ENCODE results near the gene TMPRSS6.
A peak's percentile ranks its signal among the peaks of the same experiment; 100 is the strongest.

- TF ChIP-seq, protein P1, sequence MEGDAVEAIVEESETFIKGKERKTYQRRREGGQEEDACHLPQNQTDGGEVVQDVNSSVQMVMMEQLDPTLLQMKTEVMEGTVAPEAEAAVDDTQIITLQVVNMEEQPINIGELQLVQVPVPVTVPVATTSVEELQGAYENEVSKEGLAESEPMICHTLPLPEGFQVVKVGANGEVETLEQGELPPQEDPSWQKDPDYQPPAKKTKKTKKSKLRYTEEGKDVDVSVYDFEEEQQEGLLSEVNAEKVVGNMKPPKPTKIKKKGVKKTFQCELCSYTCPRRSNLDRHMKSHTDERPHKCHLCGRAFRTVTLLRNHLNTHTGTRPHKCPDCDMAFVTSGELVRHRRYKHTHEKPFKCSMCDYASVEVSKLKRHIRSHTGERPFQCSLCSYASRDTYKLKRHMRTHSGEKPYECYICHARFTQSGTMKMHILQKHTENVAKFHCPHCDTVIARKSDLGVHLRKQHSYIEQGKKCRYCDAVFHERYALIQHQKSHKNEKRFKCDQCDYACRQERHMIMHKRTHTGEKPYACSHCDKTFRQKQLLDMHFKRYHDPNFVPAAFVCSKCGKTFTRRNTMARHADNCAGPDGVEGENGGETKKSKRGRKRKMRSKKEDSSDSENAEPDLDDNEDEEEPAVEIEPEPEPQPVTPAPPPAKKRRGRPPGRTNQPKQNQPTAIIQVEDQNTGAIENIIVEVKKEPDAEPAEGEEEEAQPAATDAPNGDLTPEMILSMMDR (IDR thresholded peaks at IDR 0.05): no peak
- TF ChIP-seq POLR2A (IDR thresholded peaks at IDR 0.05): peak in 1 of 2 donors; percentile 24
Measured at GRCh38 chr22:37051391-37052385, 57.8 kb downstream of the TMPRSS6 start, which contains the start of gene KCTD17.

Data from Peyer's patch (tissue), 4 donors.